HG03175 (cell line): ENCODE measurements around the gene PIEZO1.
A peak's percentile ranks its signal among the peaks of the same experiment; 100 is the strongest.

Experiments
- ATAC-seq: cut with Tn5 transposase; IDR thresholded peaks from one replicate; pipeline ENCODE4 v1.9.1; 2021; ENCODE audit warnings: mild to moderate bottlenecking, moderate library complexity; ENCODE audit not compliant: unreplicated experiment

PIEZO1 gene

GRCh38 chr16:88706965-88707826 lies 77.8 kb downstream of the PIEZO1 start:
- ATAC-seq, result no peak

- peak; percentile 72 for ATAC-seq
These were observed 78.6 kb downstream of the PIEZO1 start, which contains the start of the genes CTU2 and RNF166 for GRCh38 chr16:88706229-88706964. CTU2 (plus strand) TSS chr16:88706503; CDS start chr16:88706531, 28 bp downstream. RNF166 (minus strand) TSS chr16:88706408; CDS start chr16:88706325, 83 bp downstream.

- peak; percentile 17 for ATAC-seq
These were observed 79.2 kb downstream of the PIEZO1 start for GRCh38 chr16:88705801-88706228.

- no peak for ATAC-seq
These were observed 79.8 kb downstream of the PIEZO1 start for GRCh38 chr16:88705076-88705684.

GRCh38 chr16:88703486-88704309 lies 81.3 kb downstream of the PIEZO1 start:
- no peak for ATAC-seq

- no peak for ATAC-seq
These were observed 82.4 kb downstream of the PIEZO1 start for GRCh38 chr16:88702371-88703210.

- ATAC-seq, result no peak
These were observed 83.2 kb downstream of the PIEZO1 start for GRCh38 chr16:88701581-88702370.

GRCh38 chr16:88700636-88701482 lies 84.2 kb downstream of the PIEZO1 start:
- ATAC-seq, result peak; percentile 74

- ATAC-seq, result no peak
These were observed 84.7 kb downstream of the PIEZO1 start for GRCh38 chr16:88700322-88700635.

GRCh38 chr16:88699180-88699579 lies 85.8 kb downstream of the PIEZO1 start:
- ATAC-seq, result no peak

- no peak for ATAC-seq
These were observed 86.4 kb downstream of the PIEZO1 start for GRCh38 chr16:88698646-88699045.

GRCh38 chr16:88697831-88698615 lies 87.0 kb downstream of the PIEZO1 start:
- no peak for ATAC-seq

- ATAC-seq, result no peak
These were observed 87.7 kb downstream of the PIEZO1 start for GRCh38 chr16:88697116-88697830.

GRCh38 chr16:88696441-88696840 lies 88.6 kb downstream of the PIEZO1 start:
- no peak for ATAC-seq

- ATAC-seq, result no peak
These were observed 89.3 kb downstream of the PIEZO1 start for GRCh38 chr16:88695753-88696152.

GRCh38 chr16:88695218-88695617 lies 89.8 kb downstream of the PIEZO1 start:
- no peak for ATAC-seq
